HepG2 (cell line): ENCODE results near the gene ZNF652. TPM values are rescaled to one million over a fixed set of nuclear protein-coding genes. Genes with fewer than 3 reads are reported as not detected.

Experiments
- ATAC-seq: fragments of 200-7000 bp; cut with Tn5 transposase; 3 replicates; pipeline ENCODE4 v1.9.1; 2020; ENCODE audit warnings: mild to moderate bottlenecking, moderate library complexity
- BruUV-seq: library from RNA; stranded (reverse); fragments of 400-500 nt; replicated peaks from 2 replicates; lab custom pipeline; 2021; lab: Mats Ljungman, UMichigan
- CTCF ChIA-PET: fragments of 300-600 bp; formaldehyde crosslinking; extraction: SDS; loops from one replicate; lab custom pipeline; 2021; ENCODE audit warnings: low total read pairs, inconsistent platforms, low intra/inter-chr PET ratio; lab: Yijun Ruan, JAX
- POLR2A ChIA-PET: fragments of 350-600 bp; sonication (Branson Sonifier 250); formaldehyde crosslinking; loops from one replicate; lab custom pipeline; 2020; ENCODE audit warnings: antibody characterized with exemption, inconsistent platforms; lab: Yijun Ruan, JAX
- DNase-seq: peaks from one replicate; pipeline ENCODE4 v3.0.0-alpha.2; 2015; ENCODE audit warnings: low spot score
- FAIRE-seq: peaks from 3 replicates; lab custom pipeline; 2011; peaks lifted over from hg19 to GRCh38; lab: Jason Lieb, UNC
- H2AFZ ChIP-seq: one replicate; pipeline ENCODE4 v1.6.1; 2011; ENCODE audit warnings: low read length, inconsistent platforms
- H3K27ac ChIP-seq: fragments of 300-600 bp; 3 replicates; pipeline ENCODE4 v1.8.0; 2011; ENCODE audit warnings: mixed run types, mild to moderate bottlenecking, mixed read lengths, low read length, inconsistent platforms; ENCODE audit not compliant: insufficient read depth; ENCODE audit errors: extremely low read length
- H3K27me3 ChIP-seq, 2 experiments: fragments of 200-600 bp in 1 of 2; 2 replicates in 1 of 2; 3 replicates in 1 of 2; pipeline versions ENCODE4 v1.6.0 to v1.8.0; 2011; ENCODE audit warnings: low read length in 2 of 2, mild to moderate bottlenecking in 2 of 2, moderate library complexity in 2 of 2, inconsistent platforms in 1 of 2; ENCODE audit not compliant: insufficient read depth in 2 of 2, control insufficient read depth in 1 of 2
- H3K36me3 ChIP-seq, 2 experiments: fragments of 200-600 bp in 1 of 2; replicated peaks in 1 of 2; 2 replicates in 1 of 2; 3 replicates in 1 of 2; pipeline versions ENCODE4 v1.5.1 to v1.8.0; 2011; ENCODE audit warnings: low read length in 2 of 2, inconsistent platforms in 1 of 2; ENCODE audit not compliant: insufficient read depth in 2 of 2, control insufficient read depth in 1 of 2
- H3K4me1 ChIP-seq: 2 replicates; pipeline ENCODE4 v1.5.1; 2012; ENCODE audit warnings: low read length, inconsistent platforms; ENCODE audit not compliant: insufficient read depth
- H3K4me2 ChIP-seq: 2 replicates; pipeline ENCODE4 v1.6.0; 2011; ENCODE audit warnings: low read depth, low read length, inconsistent platforms
- H3K4me3 ChIP-seq, 3 experiments: fragments of 200-600 bp in 1 of 3; sonication (generic), shearing (Covaris generic) in 1 of 3; replicated peaks in 1 of 3; 2 replicates each; pipeline ENCODE4 v1.5.1; 2011 to 2016; ENCODE audit warnings: low read length in 3 of 3, inconsistent platforms in 2 of 3, low read depth in 2 of 3, mild to moderate bottlenecking in 2 of 3, control low read depth in 1 of 3, mixed read lengths in 1 of 3; ENCODE audit not compliant: insufficient read depth in 1 of 3
- H3K79me2 ChIP-seq: one replicate; pipeline ENCODE4 v1.6.1; 2011; ENCODE audit warnings: low read length, inconsistent platforms; ENCODE audit not compliant: insufficient read depth
- H3K9ac ChIP-seq: 2 replicates; pipeline ENCODE4 v1.6.0; 2011; ENCODE audit warnings: mild to moderate bottlenecking, low read depth, low read length, inconsistent platforms; ENCODE audit not compliant: insufficient read depth
- H3K9me3 ChIP-seq: 2 replicates; pipeline ENCODE4 v1.5.1; 2012; ENCODE audit warnings: mild to moderate bottlenecking, low read length
- H4K20me1 ChIP-seq: 2 replicates; pipeline ENCODE4 v1.6.0; 2011; ENCODE audit warnings: inconsistent platforms, mild to moderate bottlenecking, low read length, moderate library complexity; ENCODE audit not compliant: insufficient read depth
- FOXP4 ChIP-seq: sonication (generic); formaldehyde crosslinking; IDR thresholded peaks from 2 replicates; pipeline ENCODE4 v1.4.0; 2020; ENCODE audit warnings: missing genetic modification reagents
- HNF4A ChIP-seq: sonication (generic); formaldehyde crosslinking; IDR thresholded peaks from 2 replicates; pipeline ENCODE4 v1.4.0; 2020; ENCODE audit warnings: missing genetic modification reagents
- HNF4G ChIP-seq, 2 experiments: sonication (generic) in 1 of 2; formaldehyde crosslinking in 1 of 2; IDR thresholded peaks; 2 replicates each; pipeline versions ENCODE4 v1.4.0 to v1.6.1; 2011 to 2020; ENCODE audit warnings: borderline replicate concordance in 2 of 2, low read depth in 2 of 2, mild to moderate bottlenecking in 2 of 2, low read length in 1 of 2, missing genetic modification reagents in 1 of 2, moderate library complexity in 1 of 2
- ZNF776 ChIP-seq: sonication (generic); formaldehyde crosslinking; IDR thresholded peaks from 2 replicates; pipeline ENCODE4 v1.4.0; 2020; ENCODE audit warnings: mild to moderate bottlenecking, missing genetic modification reagents
- WGBS: methylation state at CpG from one replicate; pipeline ENCODE4 v1.1.6; 2017; ENCODE audit warnings: low lambda C conversion rate; 5-methylcytosine and 5-hydroxymethylcytosine counted together
- in situ Hi-C: cut with HindIII; loops from 2 replicates; pipeline ENCODE4 v1.10.0; 2017; ENCODE audit warnings: low pct_unique_long_range_greater_than_20kb; ENCODE audit not compliant: extremely low pct_ligation_motif_present
- intact Hi-C: fragments of 100-400 bp; cut with micrococcal nuclease; formaldehyde crosslinking; loops from one replicate; pipeline ENCODE4 v1.10.0; 2022; ENCODE audit not compliant: unreplicated experiment
- polyA plus RNA-seq, 8 experiments: library from polyadenylated mRNA; depleted of rRNA in 3 of 8; stranded (reverse) in 7 of 8; unstranded in 1 of 8; fragments of >200 nt; fragmentation: Illumina TruSeq in 4 of 8; extraction: Trizol in 4 of 8; gene quantifications; 2 replicates each; pipeline versions ENCODE4 v1.2.1 to v1.2.3, GENCODE V29; 2011 to 2016; ENCODE audit warnings: low read depth in 4 of 8, missing spikeins in 1 of 8, mixed read lengths in 1 of 8; ENCODE audit not compliant: insufficient read depth in 1 of 8
- total RNA-seq, 5 experiments: library from RNA; depleted of rRNA; stranded (reverse); fragments of >200 nt; fragmentation: Illumina TruSeq; extraction: Trizol; gene quantifications; 2 replicates each; pipeline ENCODE4 v1.2.3, GENCODE V29; 2016; ENCODE audit warnings: low read depth in 1 of 5
- TF ChIP-seq, protein P1 (sequence below): sonication (generic); formaldehyde crosslinking; IDR thresholded peaks from 2 replicates; pipeline ENCODE4 v1.4.0; 2020; ENCODE audit warnings: missing genetic modification reagents

The ZNF652 gene
- total and polyA plus RNA-seq, 2 of the 13 experiments (the other 11 are each of a cell fraction or from before 2014, with no cell fraction given) = 16.2 to 30.2 TPM

DNA sequence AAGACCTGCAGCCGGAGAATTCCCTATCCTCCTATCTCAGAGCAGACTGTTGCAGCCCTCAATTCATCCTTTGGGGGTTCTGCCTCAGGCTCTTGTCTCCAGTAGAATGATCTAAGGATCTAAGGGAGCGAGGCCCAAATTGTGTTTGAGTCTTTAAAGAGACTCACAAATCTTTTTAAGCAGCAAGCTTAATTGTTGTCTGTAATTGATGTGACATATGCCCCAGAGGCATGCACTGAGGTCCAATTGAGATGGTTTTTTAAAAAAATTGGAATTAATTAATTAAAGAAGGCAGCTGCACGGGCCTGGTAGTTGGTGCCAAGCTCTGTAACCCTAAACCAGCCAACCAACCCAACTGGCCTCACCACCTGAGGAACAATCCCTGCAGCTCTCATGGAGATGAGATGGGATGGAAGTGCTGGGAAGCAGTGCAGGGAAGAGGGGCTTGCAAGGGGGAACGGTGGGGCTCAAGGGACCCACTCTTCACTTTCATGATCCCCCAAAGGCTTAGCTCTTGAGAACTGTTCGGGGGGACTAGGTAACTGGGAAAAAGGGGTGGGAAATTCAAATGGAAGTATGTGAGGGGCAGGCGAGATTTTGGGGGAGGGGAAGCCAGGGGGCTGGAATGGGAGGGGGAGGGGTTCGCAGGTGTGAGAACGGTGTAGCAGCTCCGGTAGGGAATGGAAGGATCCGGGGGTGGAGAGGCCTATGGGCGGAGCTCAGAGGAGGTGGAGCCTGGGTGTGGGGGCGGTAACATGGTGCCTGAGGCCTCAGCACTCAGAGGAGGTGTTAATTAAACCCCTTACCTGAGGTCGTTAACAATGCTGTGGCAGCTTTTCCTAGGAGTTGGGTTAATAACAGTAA is 9.2 kb upstream of the ZNF652 start:
- POLR2A ChIA-PET = interaction anchor here (0.6 to 0.9 kb wide), 2 partner anchors 15 to 32 kb away, joined by 4 read pairs; no protein-coding TSS in a partner anchor
- no TSS peak for BruUV-seq

GRCh38 chr17:49369760-49370159 is 7.7 kb upstream of the ZNF652 start:
- ChIA-PET CTCF (no interaction called here), POLR2A (interaction anchor here (0.7 kb wide), 1 partner anchor 408 kb away, joined by 3 read pairs; no protein-coding TSS in a partner anchor)
- Histone ChIP-seq H3K27ac (no peak overlapping the region), H3K36me3 (no peaks in the 10 kb centered on the region), H2AFZ (no peak overlapping the region), H3K4me3 (no peak overlapping the region), H3K79me2 (no peaks in the 10 kb centered on the region), H3K4me2 (peak overlapping the region; percentile 4), H4K20me1 (no peaks in the 10 kb centered on the region), H3K27me3 (no peaks in the 10 kb centered on the region; a peak in 1 of 5 replicates), H3K9me3 (no peaks in the 10 kb centered on the region)
- 11% methylated on average over 1 of the region's 1 CpG for whole genome bisulfite sequencing
- ATAC-seq (peak; percentile 28; the same call in 2 of the 3 replicates), DNase-seq (no peak)
- no peak for TF ChIP-seq FOXP4
- peak; percentile 17; the same call in 1 of the 2 replicates for TF ChIP-seq HNF4A (CRISPR knock-in tag)
- peak; percentile 13; the same call in 1 of the 2 replicates for TF ChIP-seq HNF4G (IDR thresholded peaks at IDR 0.05; ENCODE audit: borderline replicate concordance, low read depth, low read length)
- TF ChIP-seq HNF4G (CRISPR knock-in tag; IDR thresholded peaks at IDR 0.05; ENCODE audit: borderline replicate concordance, low read depth) = no peak
- TF ChIP-seq, protein P1, sequence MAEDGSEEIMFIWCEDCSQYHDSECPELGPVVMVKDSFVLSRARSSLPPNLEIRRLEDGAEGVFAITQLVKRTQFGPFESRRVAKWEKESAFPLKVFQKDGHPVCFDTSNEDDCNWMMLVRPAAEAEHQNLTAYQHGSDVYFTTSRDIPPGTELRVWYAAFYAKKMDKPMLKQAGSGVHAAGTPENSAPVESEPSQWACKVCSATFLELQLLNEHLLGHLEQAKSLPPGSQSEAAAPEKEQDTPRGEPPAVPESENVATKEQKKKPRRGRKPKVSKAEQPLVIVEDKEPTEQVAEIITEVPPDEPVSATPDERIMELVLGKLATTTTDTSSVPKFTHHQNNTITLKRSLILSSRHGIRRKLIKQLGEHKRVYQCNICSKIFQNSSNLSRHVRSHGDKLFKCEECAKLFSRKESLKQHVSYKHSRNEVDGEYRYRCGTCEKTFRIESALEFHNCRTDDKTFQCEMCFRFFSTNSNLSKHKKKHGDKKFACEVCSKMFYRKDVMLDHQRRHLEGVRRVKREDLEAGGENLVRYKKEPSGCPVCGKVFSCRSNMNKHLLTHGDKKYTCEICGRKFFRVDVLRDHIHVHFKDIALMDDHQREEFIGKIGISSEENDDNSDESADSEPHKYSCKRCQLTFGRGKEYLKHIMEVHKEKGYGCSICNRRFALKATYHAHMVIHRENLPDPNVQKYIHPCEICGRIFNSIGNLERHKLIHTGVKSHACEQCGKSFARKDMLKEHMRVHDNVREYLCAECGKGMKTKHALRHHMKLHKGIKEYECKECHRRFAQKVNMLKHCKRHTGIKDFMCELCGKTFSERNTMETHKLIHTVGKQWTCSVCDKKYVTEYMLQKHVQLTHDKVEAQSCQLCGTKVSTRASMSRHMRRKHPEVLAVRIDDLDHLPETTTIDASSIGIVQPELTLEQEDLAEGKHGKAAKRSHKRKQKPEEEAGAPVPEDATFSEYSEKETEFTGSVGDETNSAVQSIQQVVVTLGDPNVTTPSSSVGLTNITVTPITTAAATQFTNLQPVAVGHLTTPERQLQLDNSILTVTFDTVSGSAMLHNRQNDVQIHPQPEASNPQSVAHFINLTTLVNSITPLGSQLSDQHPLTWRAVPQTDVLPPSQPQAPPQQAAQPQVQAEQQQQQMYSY (CRISPR knock-in tag) = peak; percentile 79; the same call in 1 of the 2 replicates
- TF ChIP-seq, all 625 proteins: peak for 3
- intact Hi-C loops = no loop called here
- no peak for FAIRE-seq
- Histone ChIP-seq H3K4me1 (peaks cover 24% of the 10 kb centered on the region), H3K9ac (no peak overlapping the region)
- no TSS peak for BruUV-seq
- in situ Hi-C loops = no loop called here

More for the DNA sequence above, 9.2 kb upstream of the ZNF652 start:
- H3K4me2 ChIP-seq = no peak overlapping the region
- DNase-seq (no peak), FAIRE-seq (no peak), ATAC-seq (no peak; the same call in 2 of the 3 replicates)
- CTCF ChIA-PET = no interaction called here
- intact Hi-C loops = no loop called here
- H4K20me1 ChIP-seq = no peaks in the 10 kb centered on the region
- H3K4me3 ChIP-seq = no peak overlapping the region
- 50% methylated on average over 13 of the region's 13 CpGs for WGBS
- no peaks in the 10 kb centered on the region for H3K79me2 ChIP-seq
- H3K27ac ChIP-seq = no peak overlapping the region
- no peaks in the 10 kb centered on the region; a peak in 1 of 5 replicates for H3K27me3 ChIP-seq
- in situ Hi-C loops = no loop called here
- H3K4me1 ChIP-seq = peaks cover 24% of the 10 kb centered on the region
- no peak overlapping the region for H2AFZ ChIP-seq
- no peaks in the 10 kb centered on the region for H3K9me3 ChIP-seq
- H3K36me3 ChIP-seq = no peaks in the 10 kb centered on the region
- no peak overlapping the region for H3K9ac ChIP-seq
- TF ChIP-seq ZNF776 = no peak
